ENCODE data around the gene MED16. TPM values are rescaled to one million over a fixed set of nuclear protein-coding genes. Genes with fewer than 3 reads are reported as not detected.
"Not testable (repeated sequence)": the region's sequence is repeated elsewhere in the genome, so short reads cannot be mapped to it uniquely, and the experiment has no call there.

MED16 gene
- total RNA-seq, 1 experiment from 2014 or later, result 69.1 TPM

DNA sequence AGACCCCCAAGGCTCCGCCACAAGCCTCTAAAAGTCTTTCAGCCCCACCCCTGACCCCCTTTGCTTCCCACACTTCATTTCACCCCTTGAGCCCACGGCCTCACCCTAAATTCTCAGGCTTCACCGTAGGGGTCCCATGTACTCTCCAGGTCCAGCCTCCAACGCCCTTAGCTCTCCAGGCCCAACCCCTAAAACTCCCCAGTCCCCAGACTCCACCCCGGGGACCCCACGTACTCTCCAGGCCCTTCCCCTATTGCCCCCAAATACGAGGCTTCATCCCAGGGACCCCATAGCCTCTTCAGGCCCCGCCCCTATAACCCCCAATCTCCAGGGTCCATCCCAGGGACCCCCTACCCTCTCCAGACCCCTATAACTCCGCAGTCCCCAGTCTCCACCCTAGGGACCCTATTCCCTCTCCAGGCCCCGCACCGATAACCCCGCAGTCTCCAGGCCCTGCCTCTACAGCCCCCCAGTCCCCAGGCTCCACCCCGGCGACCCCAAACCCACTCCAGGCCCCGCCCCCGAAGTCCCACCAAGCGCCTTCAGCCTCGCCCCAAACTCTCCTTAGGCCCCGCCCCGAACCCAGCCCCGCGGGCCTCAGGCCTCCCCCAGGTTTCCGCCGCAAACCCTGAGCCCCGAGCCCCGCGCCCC lies 619 bp downstream of the MED16 start:
- no peaks in the 10 kb centered on the region for H3K4me1 Mint-ChIP-seq (ENCODE audit: low read depth, unreplicated experiment)
- peak overlapping the region; percentile 85 for H3K4me3 Mint-ChIP-seq (ENCODE audit: unreplicated experiment)
- H3K27ac Mint-ChIP-seq (ENCODE audit: unreplicated experiment), result peak overlapping the region; percentile 99
- ChIA-PET POLR2A (no interaction called here), CTCF (no interaction called here)
- H3K36me3 Mint-ChIP-seq (ENCODE audit: insufficient read depth, unreplicated experiment), result peaks cover 42% of the 10 kb centered on the region
- Histone ChIP-seq H3K9me3 (no peaks in the 10 kb centered on the region), H3K27me3 (replicated peaks; ENCODE audit: control insufficient read depth, insufficient read depth, low read length) (no peaks in the 10 kb centered on the region), H3K4me3 (ENCODE audit: low read depth, low read length) (peak overlapping the region; percentile 84), H3K36me3 (ENCODE audit: control insufficient read depth, insufficient read depth, low read length) (peaks cover 2% of the 10 kb centered on the region), H3K4me1 (no peaks in the 10 kb centered on the region)
- H3K27me3 Mint-ChIP-seq (ENCODE audit: insufficient read depth, unreplicated experiment), result no peaks in the 10 kb centered on the region
- no peaks in the 10 kb centered on the region for H3K9me3 Mint-ChIP-seq (ENCODE audit: unreplicated experiment)
- intact Hi-C loops (cut with micrococcal nuclease; ENCODE audit: unreplicated experiment), result no loop called here
- no peak for TF ChIP-seq CTCF (IDR thresholded peaks at IDR 0.05; ENCODE audit: insufficient read depth in 1 of 2, low read depth in 1 of 2, low read length in 1 of 2, severe bottlenecking in 1 of 2, unreplicated experiment in 1 of 2)
- DNase-seq, result no peak
- BruUV-seq (replicated peaks), result no TSS peak

DNA sequence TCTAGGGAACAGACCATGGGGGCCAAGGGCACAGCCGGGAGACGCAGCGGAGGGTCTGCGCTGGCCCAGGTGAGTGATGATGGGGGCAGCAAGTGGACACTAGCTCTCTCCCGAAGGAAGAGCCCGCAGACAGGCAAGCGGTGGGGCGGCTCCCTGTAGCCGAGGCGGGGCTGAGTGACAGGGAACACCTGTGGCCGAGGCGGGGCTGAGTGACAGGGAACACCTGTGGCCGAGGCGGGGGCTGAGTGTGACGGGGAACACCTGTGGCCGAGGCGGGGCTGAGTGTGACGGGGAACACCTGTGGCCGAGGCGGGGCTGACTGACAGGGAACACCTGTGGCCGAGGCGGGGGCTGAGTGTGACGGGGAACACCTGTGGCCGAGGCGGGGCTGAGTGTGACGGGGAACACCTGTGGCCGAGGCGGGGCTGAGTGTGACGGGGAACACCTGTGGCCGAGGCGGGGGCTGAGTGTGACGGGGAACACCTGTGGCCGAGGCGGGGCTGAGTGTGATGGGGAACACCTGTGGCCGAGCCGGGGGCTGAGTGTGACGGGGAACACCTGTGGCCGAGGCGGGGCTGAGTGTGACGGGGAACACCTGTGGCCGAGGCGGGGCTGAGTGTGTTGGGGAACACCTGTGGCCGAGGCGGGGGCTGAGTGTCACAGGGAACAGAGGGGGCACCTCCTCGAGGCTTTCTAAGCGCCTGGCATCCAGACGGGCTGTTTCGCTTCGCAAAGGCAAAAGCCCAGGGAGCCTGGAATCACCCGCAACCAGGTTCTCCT lies 1.4 kb downstream of the MED16 start:
- peak overlapping the region; percentile 85 for H3K4me3 Mint-ChIP-seq (ENCODE audit: unreplicated experiment)
- H3K27ac Mint-ChIP-seq (ENCODE audit: unreplicated experiment), result peak overlapping the region; percentile 99
- H3K4me1 ChIP-seq; H3K9me3 ChIP-seq; DNase-seq; H3K4me1 Mint-ChIP-seq (ENCODE audit: low read depth, unreplicated experiment); intact Hi-C loops (cut with micrococcal nuclease; ENCODE audit: unreplicated experiment); BruUV-seq (replicated peaks); H3K36me3 ChIP-seq (ENCODE audit: control insufficient read depth, insufficient read depth, low read length); H3K27me3 Mint-ChIP-seq (ENCODE audit: insufficient read depth, unreplicated experiment); H3K27me3 ChIP-seq (replicated peaks; ENCODE audit: control insufficient read depth, insufficient read depth, low read length); CTCF ChIA-PET; POLR2A ChIA-PET; H3K9me3 Mint-ChIP-seq (ENCODE audit: unreplicated experiment): not testable (repeated sequence)
- H3K4me3 ChIP-seq (ENCODE audit: low read depth, low read length), result peak overlapping the region; percentile 84
- peaks cover 38% of the 10 kb centered on the region for H3K36me3 Mint-ChIP-seq (ENCODE audit: insufficient read depth, unreplicated experiment)

GRCh38 chr19:890831-891230 lies 2.2 kb downstream of the MED16 start:
- Histone ChIP-seq H3K4me1 (no peaks in the 10 kb centered on the region), H3K36me3 (ENCODE audit: control insufficient read depth, insufficient read depth, low read length) (peaks cover 2% of the 10 kb centered on the region), H3K9me3 (no peaks in the 10 kb centered on the region), H3K4me3 (ENCODE audit: low read depth, low read length) (no peak overlapping the region), H3K27me3 (replicated peaks; ENCODE audit: control insufficient read depth, insufficient read depth, low read length) (no peaks in the 10 kb centered on the region)
- CTCF ChIA-PET, result no interaction called here
- H3K9me3 Mint-ChIP-seq (ENCODE audit: unreplicated experiment), result no peaks in the 10 kb centered on the region
- H3K27me3 Mint-ChIP-seq (ENCODE audit: insufficient read depth, unreplicated experiment), result no peaks in the 10 kb centered on the region
- intact Hi-C loops (cut with micrococcal nuclease; ENCODE audit: unreplicated experiment), result no loop called here
- peak overlapping the region; percentile 67 for H3K4me3 Mint-ChIP-seq (ENCODE audit: unreplicated experiment)
- DNase-seq, result no peak
- H3K27ac Mint-ChIP-seq (ENCODE audit: unreplicated experiment), result peak overlapping the region; percentile 66
- peaks cover 38% of the 10 kb centered on the region for H3K36me3 Mint-ChIP-seq (ENCODE audit: insufficient read depth, unreplicated experiment)
- POLR2A ChIA-PET, result no interaction called here
- BruUV-seq (replicated peaks), result no TSS peak
- no peaks in the 10 kb centered on the region for H3K4me1 Mint-ChIP-seq (ENCODE audit: low read depth, unreplicated experiment)
- no peak for TF ChIP-seq CTCF (IDR thresholded peaks at IDR 0.05; ENCODE audit: insufficient read depth in 1 of 2, low read depth in 1 of 2, low read length in 1 of 2, severe bottlenecking in 1 of 2, unreplicated experiment in 1 of 2)
